Measurements from ENCODE around the gene RIMKLA. TPM values are rescaled to one million over a fixed set of nuclear protein-coding genes. Genes with fewer than 3 reads are reported as not detected.
A peak's percentile ranks its signal among the peaks of the same experiment; 100 is the strongest.

RIMKLA gene
- total and polyA plus RNA-seq, 2 of the 13 experiments (the other 11 are each of a cell fraction or from before 2014, with no cell fraction given) = 2.5 to 3.8 TPM

GRCh38 chr1:42334240-42335049 is 46.1 kb upstream of the RIMKLA start (continued):
- no peak for TF ChIP-seq CSRNP2 (CRISPR knock-in tag; conservative IDR thresholded peaks at IDR 0.05; ENCODE audit: low read depth)
- TF ChIP-seq SKI (IDR thresholded peaks at IDR 0.05; ENCODE audit: partially characterized antibody) = no peak
- peak; percentile 44; the same call in 1 of the 2 replicates for TF ChIP-seq FOXK1 (CRISPR knock-in tag; IDR thresholded peaks at IDR 0.05; ENCODE audit: borderline replicate concordance, low read depth)
- TF ChIP-seq ZBTB7A (CRISPR knock-in tag; IDR thresholded peaks at IDR 0.05) = no peak
- TF ChIP-seq ZNF691 (CRISPR knock-in tag; IDR thresholded peaks at IDR 0.05; ENCODE audit: borderline replicate concordance, low read depth) = 0 out of 2 replicates have a peak, but pooled peaks have one; percentile 45
- TF ChIP-seq NCOA1 (CRISPR knock-in tag; IDR thresholded peaks at IDR 0.05) = no peak
- TF ChIP-seq PATZ1 (CRISPR knock-in tag; IDR thresholded peaks at IDR 0.05) = peak; percentile 37
- no peak for TF ChIP-seq E2F5 (CRISPR knock-in tag; conservative IDR thresholded peaks at IDR 0.05)
- TF ChIP-seq ETV5 (CRISPR knock-in tag; IDR thresholded peaks at IDR 0.05; ENCODE audit: borderline replicate concordance) = peak; percentile 27; the same call in 1 of the 2 replicates
- 0 out of 2 replicates have a peak, but pooled peaks have one; percentile 22 for TF ChIP-seq ZNF710 (CRISPR knock-in tag; IDR thresholded peaks at IDR 0.05; ENCODE audit: borderline replicate concordance)
- TF ChIP-seq ZMAT3 (CRISPR knock-in tag; conservative IDR thresholded peaks at IDR 0.05) = no peak
- no peak for TF ChIP-seq TSC22D2 (CRISPR knock-in tag; IDR thresholded peaks at IDR 0.05; ENCODE audit: borderline replicate concordance)
- TF ChIP-seq MNT (IDR thresholded peaks at IDR 0.05) = peak; percentile 83
- TF ChIP-seq ZNF331 (CRISPR knock-in tag; IDR thresholded peaks at IDR 0.05) = 0 out of 2 replicates have a peak, but pooled peaks have one; percentile 14
- TF ChIP-seq ARNTL (CRISPR knock-in tag; IDR thresholded peaks at IDR 0.05) = peak; percentile 68
- TF ChIP-seq ZBTB7B (CRISPR knock-in tag; IDR thresholded peaks at IDR 0.05) = peak; percentile 61; the same call in 1 of the 2 replicates
- TF ChIP-seq RXRB (CRISPR knock-in tag; IDR thresholded peaks at IDR 0.05; ENCODE audit: borderline replicate concordance) = peak; percentile 21; the same call in 1 of the 2 replicates
- TF ChIP-seq GABPA (IDR thresholded peaks at IDR 0.05; ENCODE audit: low read depth, low read length) = no peak
- TF ChIP-seq GABPA (CRISPR knock-in tag; IDR thresholded peaks at IDR 0.05; ENCODE audit: low read depth) = peak; percentile 61; the same call in 1 of the 2 replicates
- no peak for TF ChIP-seq ATAD3A (CRISPR knock-in tag; IDR thresholded peaks at IDR 0.05)

All from HepG2 (cell line).